Measurements from ENCODE around the gene PRADC1.
A peak's percentile ranks its signal among the peaks of the same experiment; 100 is the strongest.

Gene PRADC1

GRCh38 chr2:73233154-73233931 is at the start of gene PRADC1:
TSS of gene PRADC1 (minus strand) at chr2:73233239. CDS start at chr2:73233160, 79 bp downstream.
- Mint-ChIP-seq H3K27ac (peak within 1 kb of the TSS; percentile 89), H3K36me3 (ENCODE audit: low read depth) (peaks cover 62% of the 10 kb centered on the region), H3K9me3 (no peaks in the 10 kb centered on the region), H3K4me3 (peak within 1 kb of the TSS; percentile 90), H3K27me3 (no peaks in the 10 kb centered on the region), H3K4me1 (ENCODE audit: low read depth) (peaks cover 35% of the 10 kb centered on the region)
- intact Hi-C loops (cut with micrococcal nuclease), result loop anchor here (1.0 to 5.0 kb wide), 3 partner anchors 19 to 154 kb away; partner anchors contain the start of genes ALMS1 and SMYD5

- H3K36me3 Mint-ChIP-seq (ENCODE audit: low read depth), result peaks cover 12% of the 10 kb centered on the region
- no peak overlapping the region for H3K27ac Mint-ChIP-seq
- H3K4me1 Mint-ChIP-seq (ENCODE audit: low read depth), result peaks cover 49% of the 10 kb centered on the region
- intact Hi-C loops (cut with micrococcal nuclease), result loop anchor here (10.0 kb wide), 1 partner anchor 396 kb away; the partner anchor contains the start of gene SPR
- H3K27me3 Mint-ChIP-seq, result no peaks in the 10 kb centered on the region
- no peak overlapping the region for H3K4me3 Mint-ChIP-seq
- H3K9me3 Mint-ChIP-seq, result no peaks in the 10 kb centered on the region
These were observed 48.2 kb upstream of the PRADC1 start for GRCh38 chr2:73281244-73281643.

GRCh38 chr2:73279852-73280251 is 46.8 kb upstream of the PRADC1 start:
- Mint-ChIP-seq H3K27me3 (no peaks in the 10 kb centered on the region), H3K36me3 (ENCODE audit: low read depth) (peaks cover 14% of the 10 kb centered on the region), H3K27ac (no peak overlapping the region), H3K4me3 (no peak overlapping the region), H3K9me3 (no peaks in the 10 kb centered on the region), H3K4me1 (ENCODE audit: low read depth) (peaks cover 35% of the 10 kb centered on the region)
- intact Hi-C loops (cut with micrococcal nuclease), result loop anchor here (10.0 kb wide), 1 partner anchor 395 kb away; the partner anchor contains the start of gene SPR

- Mint-ChIP-seq H3K4me1 (ENCODE audit: low read depth) (peaks cover 7% of the 10 kb centered on the region), H3K27me3 (peaks cover 21% of the 10 kb centered on the region), H3K4me3 (no peak overlapping the region), H3K36me3 (ENCODE audit: low read depth) (peaks cover 27% of the 10 kb centered on the region), H3K27ac (no peak overlapping the region), H3K9me3 (no peaks in the 10 kb centered on the region)
- intact Hi-C loops (cut with micrococcal nuclease), result no loop called here
These were observed 39.2 kb upstream of the PRADC1 start for GRCh38 chr2:73272270-73272669.

GRCh38 chr2:73269686-73270465 is 36.8 kb upstream of the PRADC1 start:
- peaks cover 7% of the 10 kb centered on the region for H3K4me1 Mint-ChIP-seq (ENCODE audit: low read depth)
- no peak overlapping the region for H3K4me3 Mint-ChIP-seq
- H3K27me3 Mint-ChIP-seq, result peaks cover 21% of the 10 kb centered on the region
- no peak overlapping the region for H3K27ac Mint-ChIP-seq
- peaks cover 42% of the 10 kb centered on the region for H3K36me3 Mint-ChIP-seq (ENCODE audit: low read depth)
- H3K9me3 Mint-ChIP-seq, result no peaks in the 10 kb centered on the region
- intact Hi-C loops (cut with micrococcal nuclease), result no loop called here

- H3K9me3 Mint-ChIP-seq, result no peaks in the 10 kb centered on the region
- intact Hi-C loops (cut with micrococcal nuclease), result no loop called here
- H3K4me1 Mint-ChIP-seq (ENCODE audit: low read depth), result peaks cover 7% of the 10 kb centered on the region
- H3K27me3 Mint-ChIP-seq, result peaks cover 21% of the 10 kb centered on the region
- H3K4me3 Mint-ChIP-seq, result no peak overlapping the region
- H3K36me3 Mint-ChIP-seq (ENCODE audit: low read depth), result peaks cover 50% of the 10 kb centered on the region
- H3K27ac Mint-ChIP-seq, result no peak overlapping the region
These were observed 36.0 kb upstream of the PRADC1 start for GRCh38 chr2:73268830-73269685.

GRCh38 chr2:73268366-73268829 is 35.4 kb upstream of the PRADC1 start:
- Mint-ChIP-seq H3K4me3 (no peak overlapping the region), H3K4me1 (ENCODE audit: low read depth) (peaks cover 7% of the 10 kb centered on the region), H3K9me3 (no peaks in the 10 kb centered on the region), H3K27me3 (peaks cover 21% of the 10 kb centered on the region), H3K27ac (no peak overlapping the region), H3K36me3 (ENCODE audit: low read depth) (peaks cover 56% of the 10 kb centered on the region)
- intact Hi-C loops (cut with micrococcal nuclease), result no loop called here

GRCh38 chr2:73267008-73267407 is 34.0 kb upstream of the PRADC1 start:
- intact Hi-C loops (cut with micrococcal nuclease), result no loop called here
- H3K27me3 Mint-ChIP-seq, result peaks cover 21% of the 10 kb centered on the region
- no peak overlapping the region for H3K4me3 Mint-ChIP-seq
- peaks cover 63% of the 10 kb centered on the region for H3K36me3 Mint-ChIP-seq (ENCODE audit: low read depth)
- H3K27ac Mint-ChIP-seq, result no peak overlapping the region
- H3K9me3 Mint-ChIP-seq, result no peaks in the 10 kb centered on the region
- peaks cover 7% of the 10 kb centered on the region for H3K4me1 Mint-ChIP-seq (ENCODE audit: low read depth)

GRCh38 chr2:73266061-73266901 is 33.2 kb upstream of the PRADC1 start:
- Mint-ChIP-seq H3K4me3 (no peak overlapping the region), H3K36me3 (ENCODE audit: low read depth) (peaks cover 70% of the 10 kb centered on the region), H3K27ac (no peak overlapping the region), H3K4me1 (ENCODE audit: low read depth) (peaks cover 7% of the 10 kb centered on the region), H3K9me3 (no peaks in the 10 kb centered on the region), H3K27me3 (peaks cover 21% of the 10 kb centered on the region)
- intact Hi-C loops (cut with micrococcal nuclease), result no loop called here

- peaks cover 72% of the 10 kb centered on the region for H3K36me3 Mint-ChIP-seq (ENCODE audit: low read depth)
- H3K27ac Mint-ChIP-seq, result no peak overlapping the region
- H3K4me3 Mint-ChIP-seq, result no peak overlapping the region
- no peaks in the 10 kb centered on the region for H3K9me3 Mint-ChIP-seq
- H3K4me1 Mint-ChIP-seq (ENCODE audit: low read depth), result peaks cover under 1% of the 10 kb centered on the region
- intact Hi-C loops (cut with micrococcal nuclease), result no loop called here
- peaks cover 13% of the 10 kb centered on the region for H3K27me3 Mint-ChIP-seq
These were observed 32.4 kb upstream of the PRADC1 start for GRCh38 chr2:73265298-73266060.

GRCh38 chr2:73264783-73265182 is 31.7 kb upstream of the PRADC1 start:
- Mint-ChIP-seq H3K27me3 (peaks cover 9% of the 10 kb centered on the region), H3K4me1 (ENCODE audit: low read depth) (no peaks in the 10 kb centered on the region), H3K36me3 (ENCODE audit: low read depth) (peaks cover 78% of the 10 kb centered on the region), H3K9me3 (no peaks in the 10 kb centered on the region), H3K4me3 (no peak overlapping the region), H3K27ac (no peak overlapping the region)
- intact Hi-C loops (cut with micrococcal nuclease), result no loop called here

- Mint-ChIP-seq H3K4me1 (ENCODE audit: low read depth) (no peaks in the 10 kb centered on the region), H3K27me3 (peaks cover 6% of the 10 kb centered on the region), H3K9me3 (no peaks in the 10 kb centered on the region), H3K4me3 (no peak overlapping the region), H3K27ac (no peak overlapping the region), H3K36me3 (ENCODE audit: low read depth) (peaks cover 83% of the 10 kb centered on the region)
- intact Hi-C loops (cut with micrococcal nuclease), result no loop called here
These were observed 31.2 kb upstream of the PRADC1 start for GRCh38 chr2:73264332-73264606.

All from dendritic cell treated with granulocyte-macrophage colony-stimulating factor and Interleukin-4, amounts not matched to agents 40 ng/mL and 50 ng/mL, for 4 days (primary cell).